HG03521 (cell line): ENCODE data around the gene RELL1.
"Not testable (repeated sequence)": the region's sequence is repeated elsewhere in the genome, so short reads cannot be mapped to it uniquely, and the experiment has no call there.

Experiments
- ATAC-seq: cut with Tn5 transposase; IDR thresholded peaks from one replicate; pipeline ENCODE4 v1.9.1; 2021; ENCODE audit warnings: mild to moderate bottlenecking, moderate library complexity; ENCODE audit not compliant: unreplicated experiment

The RELL1 gene

DNA sequence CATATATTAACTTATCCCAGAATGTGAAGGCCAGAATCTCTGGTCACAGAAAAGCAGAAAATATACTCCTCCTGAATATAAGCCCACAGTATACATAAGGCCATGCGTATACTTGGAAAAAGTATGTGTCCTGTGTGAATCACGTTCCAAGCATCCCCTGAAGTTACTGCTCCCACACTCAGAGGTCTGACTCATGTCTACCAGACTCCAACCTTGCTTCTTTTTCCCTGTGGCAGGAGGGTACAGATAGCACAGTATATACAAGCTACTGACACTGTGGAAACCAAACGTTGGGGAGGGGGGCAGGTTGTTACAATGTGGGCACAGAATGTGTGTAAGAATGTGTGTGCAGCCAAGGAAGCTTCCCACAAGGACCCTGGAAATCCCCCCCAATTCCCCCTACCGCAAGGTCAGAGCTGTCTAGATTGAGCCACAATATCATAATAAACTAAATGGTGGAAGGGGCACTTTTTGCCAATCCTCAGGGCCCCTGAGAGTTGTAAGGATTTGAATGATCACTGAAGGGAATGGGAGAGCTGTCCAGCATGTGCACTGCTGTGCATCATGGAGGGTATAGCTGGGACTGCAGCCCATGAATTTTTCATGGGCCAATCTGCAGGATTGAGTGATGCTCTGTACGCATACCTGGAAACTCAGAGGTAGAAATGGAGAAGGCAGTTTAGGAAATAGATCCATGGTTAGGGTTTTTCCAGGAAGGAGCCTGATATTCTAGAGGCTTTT, 7.4 kb upstream of the RELL1 start:
- no peak for ATAC-seq

DNA sequence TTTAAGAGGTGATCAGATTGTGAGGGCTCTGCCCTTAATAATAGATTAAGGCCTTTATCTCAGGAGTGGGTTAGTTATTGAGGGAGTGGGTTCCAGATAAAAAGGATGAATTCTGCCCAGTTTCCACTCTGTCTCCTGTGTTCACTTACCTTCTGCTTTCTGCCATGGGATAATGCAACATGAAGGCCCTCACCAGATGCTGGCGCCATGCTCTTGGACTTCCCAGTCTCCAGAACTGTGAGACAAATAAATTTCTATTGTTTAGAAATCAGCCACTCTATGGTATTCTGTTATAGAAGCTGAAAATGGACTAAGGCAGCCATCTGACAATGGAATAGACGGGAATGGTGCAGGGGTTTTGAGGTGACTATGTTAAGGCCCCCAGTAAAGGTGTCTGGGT, 6.9 kb upstream of the RELL1 start:
- ATAC-seq: no peak

DNA sequence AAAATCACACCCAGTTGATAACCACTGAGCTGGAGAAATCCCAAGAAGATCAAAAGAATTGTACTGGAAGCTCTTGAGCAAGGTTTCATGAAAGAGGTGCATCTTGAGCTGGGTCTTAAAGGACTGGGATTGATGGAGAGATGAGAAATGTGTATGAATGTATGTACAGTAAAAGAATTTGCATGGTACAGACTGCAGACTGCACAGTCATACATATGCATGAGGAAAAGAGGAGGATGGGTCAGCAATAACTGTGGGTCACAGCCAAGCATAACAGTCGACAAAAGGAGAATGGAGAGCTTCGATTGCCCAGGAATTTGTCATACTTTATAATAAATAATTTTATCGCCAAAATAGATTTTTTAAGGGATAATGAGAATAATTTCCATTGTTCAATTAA, 4.8 kb upstream of the RELL1 start:
- no peak for ATAC-seq

DNA sequence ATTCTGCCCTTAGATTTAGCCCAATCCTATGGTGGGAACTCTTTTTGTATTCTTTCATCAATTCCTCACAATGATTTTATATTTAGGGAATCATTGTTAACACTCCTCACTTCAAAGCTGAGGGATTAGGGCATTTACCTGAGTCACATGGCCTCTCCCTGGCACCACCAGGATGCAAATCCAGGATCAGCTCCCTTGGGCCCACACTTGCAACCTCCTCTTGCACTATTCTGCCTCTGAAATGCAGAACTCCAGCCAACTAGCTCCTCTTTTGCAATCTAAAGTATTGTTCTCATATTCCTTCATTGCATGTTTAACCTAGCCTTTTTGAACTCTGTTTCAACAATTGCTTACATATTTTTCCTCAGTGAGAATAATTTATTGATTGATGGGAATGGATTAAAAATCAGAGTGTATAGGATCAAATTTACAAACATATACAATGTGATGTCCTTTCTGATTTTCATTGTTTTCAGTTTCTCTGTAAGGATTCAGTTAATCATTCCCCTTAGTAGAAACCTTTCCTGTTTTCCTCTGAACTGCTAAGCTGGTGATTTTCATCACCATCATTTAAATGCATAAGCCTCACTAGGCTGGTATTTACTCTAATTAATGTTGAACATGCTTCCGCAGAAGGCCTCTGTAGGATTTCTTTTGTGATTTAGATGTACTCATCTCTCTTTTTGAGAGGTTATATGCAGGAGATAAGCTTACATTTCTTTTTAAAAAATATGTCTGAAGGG, 3.3 kb upstream of the RELL1 start:
- no peak for ATAC-seq

DNA sequence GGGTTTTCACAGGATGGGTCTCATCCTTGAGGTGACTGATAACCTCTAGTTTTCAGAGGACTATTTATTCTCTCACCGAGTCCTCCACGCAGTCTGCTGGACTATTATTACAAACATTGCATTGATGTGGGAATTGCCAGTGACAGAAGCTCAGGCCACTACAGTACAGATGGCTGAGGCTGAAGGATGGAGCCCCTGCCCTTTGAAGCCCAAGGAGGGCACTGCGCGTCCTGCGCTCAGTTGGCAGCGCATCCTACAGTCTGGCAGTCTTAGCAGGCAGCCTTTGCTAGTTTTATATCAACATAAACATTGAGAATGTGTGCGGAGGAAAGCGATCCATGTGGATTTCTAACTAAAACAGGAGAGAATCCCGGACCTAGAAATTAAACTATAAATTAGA, 1.5 kb upstream of the RELL1 start:
- ATAC-seq: no peak

DNA sequence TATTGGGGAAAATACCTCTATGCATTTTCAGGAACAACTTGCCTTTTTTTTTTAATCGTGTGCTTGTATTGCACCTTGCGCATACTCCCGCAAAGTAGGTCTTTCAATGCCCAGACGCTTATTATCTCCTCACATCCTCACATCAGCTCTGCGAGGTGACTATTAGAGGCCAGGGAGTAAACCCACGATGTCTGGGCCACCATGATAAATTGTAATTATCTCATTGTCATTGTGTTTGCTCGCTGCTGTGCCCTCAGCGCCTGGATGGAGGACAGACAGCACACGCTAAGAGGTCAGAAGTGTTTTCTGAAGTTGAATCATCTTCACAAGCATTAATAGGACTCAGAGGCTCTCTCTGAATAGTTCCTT, 1.0 kb upstream of the RELL1 start:
- no peak for ATAC-seq

DNA sequence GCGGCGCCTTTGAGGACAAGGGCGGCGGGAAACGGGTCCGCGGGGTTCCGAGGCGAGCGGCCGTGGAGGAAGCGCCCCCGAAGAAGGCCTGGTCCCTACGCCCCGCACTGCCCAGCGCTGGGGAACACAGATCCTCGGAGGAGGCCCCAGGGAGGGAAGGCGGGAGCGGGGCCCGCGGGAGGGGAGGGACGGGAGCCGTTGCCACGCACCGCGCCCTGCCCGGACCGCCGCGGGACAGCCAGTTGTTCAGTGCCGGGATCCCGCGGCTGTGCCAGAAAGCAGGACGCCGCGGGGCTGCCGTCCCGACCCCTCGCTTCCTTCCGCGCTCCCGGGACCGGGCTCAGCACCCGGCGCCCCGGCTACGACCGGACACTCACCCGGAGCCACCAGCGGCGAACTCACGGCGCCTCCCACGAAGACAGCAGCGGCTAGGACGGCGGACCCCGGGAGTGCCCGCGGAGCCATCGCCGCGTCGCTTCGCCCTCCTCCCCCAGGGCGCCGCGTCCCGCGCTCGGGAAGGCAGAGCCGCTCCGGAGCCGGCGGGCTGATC, 278 bp downstream of the RELL1 start:
- peak; percentile 13 for ATAC-seq

DNA sequence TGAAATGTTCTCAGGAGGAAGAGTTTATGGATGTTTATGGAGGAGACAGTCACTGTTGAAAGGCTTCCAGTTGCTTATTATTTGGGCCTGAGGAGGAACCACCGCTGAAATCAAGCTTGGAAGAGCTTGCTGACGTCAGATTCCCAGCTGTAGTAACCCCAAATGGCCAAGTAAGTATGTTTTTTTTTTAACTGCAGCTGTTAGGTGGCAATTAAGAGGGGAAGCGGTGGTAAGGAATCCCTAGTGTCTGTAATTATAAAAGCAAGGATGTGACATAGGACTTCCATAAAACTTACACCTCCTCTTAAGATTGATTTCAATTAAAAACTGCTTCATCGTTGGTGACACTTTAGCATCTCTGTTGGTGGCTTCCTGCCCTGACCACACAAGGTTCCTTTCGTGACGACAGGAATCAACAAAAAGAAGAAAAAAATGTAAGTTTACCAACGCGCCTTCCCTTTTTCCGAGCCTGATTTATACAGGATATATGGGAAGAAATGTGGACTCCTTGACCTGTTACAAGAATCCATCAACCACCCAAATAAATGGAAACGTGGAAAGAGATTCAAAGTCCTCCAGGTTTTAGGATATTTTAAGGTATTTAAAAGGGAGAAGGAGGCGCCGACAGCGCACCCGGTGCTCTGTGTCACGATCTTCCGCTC, 884 bp downstream of the RELL1 start:
- no peak for ATAC-seq

DNA sequence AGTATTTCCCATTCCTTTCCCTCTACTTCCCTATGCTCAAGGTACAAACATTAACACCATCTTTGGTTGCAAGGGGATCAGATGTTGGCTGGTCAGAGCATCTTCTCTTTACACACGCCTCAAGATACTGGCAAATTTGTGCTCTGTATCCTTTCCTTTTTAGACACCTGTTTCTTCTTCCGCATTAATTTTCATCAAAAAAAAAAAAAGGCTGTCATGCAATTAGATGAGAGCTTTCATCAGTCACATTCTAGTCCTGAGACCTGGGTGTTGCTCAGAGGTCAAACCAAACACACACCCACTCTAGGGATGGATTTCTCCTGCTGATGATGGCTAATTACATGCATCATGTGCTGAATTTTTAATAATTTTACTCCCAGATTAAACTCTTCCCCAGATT, 2.0 kb downstream of the RELL1 start:
- no peak for ATAC-seq

DNA sequence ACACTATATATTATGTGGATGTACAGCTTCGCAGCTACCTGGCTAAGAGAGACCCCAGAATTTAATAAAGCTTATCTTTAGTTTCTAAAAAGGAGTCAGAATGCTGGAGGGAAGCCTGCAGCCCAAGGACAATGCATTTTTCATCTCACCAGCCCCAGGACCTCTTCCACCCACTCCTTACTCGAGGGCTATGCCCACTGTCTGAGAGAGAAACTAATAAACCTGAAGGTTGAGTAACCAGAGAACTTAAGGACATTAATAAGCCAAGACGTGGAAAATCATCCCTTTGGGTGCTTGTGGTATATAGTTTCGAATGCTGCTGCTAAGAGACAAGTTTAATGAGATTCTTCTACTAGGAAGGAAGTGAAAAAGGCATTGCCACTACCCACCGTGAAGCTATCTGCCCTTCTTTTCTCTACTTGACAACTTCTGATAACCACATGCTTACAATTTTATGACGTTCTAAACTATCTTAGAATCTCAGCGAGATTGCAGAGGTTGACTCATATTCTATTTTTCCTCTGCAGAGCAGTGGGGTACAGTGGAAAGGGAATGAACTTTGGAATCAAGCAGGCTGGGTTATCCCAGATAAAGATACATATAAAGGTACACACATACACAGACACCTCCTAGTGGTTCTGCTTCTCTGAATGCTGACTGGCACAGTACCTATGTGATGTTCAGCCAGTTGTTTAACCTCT, 3.3 kb downstream of the RELL1 start:
- ATAC-seq: no peak

DNA sequence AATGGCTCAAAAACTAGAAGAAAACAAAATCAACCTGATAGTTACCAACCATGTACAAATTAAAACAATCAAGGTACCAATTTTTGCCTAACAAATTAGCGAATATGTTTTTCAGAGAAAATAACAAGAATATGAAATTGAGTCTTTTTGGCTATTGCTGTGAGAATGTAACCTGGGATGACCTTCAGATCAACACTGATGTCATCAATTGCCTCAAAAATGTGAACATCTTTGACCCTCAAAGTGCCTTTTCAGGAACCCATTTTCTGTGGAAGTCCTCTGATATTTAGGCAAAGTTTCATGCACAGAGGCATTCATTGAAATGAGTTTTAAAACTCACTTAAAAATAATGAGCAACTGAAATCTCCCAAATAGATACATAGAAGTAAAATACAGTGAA, 6.1 kb downstream of the RELL1 start:
- no peak for ATAC-seq

DNA sequence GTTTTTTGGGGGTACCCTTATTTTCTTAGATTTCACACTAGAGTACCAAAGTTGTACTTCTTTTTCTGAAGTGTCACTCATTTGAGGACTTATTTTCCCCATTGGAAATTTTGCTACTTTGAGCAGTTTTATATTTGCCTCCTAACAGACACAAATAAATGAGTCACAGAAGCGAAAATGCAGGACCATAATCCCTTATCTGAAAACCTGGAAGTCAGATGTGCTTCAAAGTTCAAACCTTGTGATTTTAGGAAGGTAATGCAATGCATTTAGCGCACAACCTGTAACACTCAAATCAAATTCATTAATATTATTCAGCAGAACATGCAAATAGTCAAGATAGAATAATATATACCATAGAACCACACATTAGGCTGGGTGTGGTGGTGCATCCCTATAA, 6.9 kb downstream of the RELL1 start:
- ATAC-seq: no peak

DNA sequence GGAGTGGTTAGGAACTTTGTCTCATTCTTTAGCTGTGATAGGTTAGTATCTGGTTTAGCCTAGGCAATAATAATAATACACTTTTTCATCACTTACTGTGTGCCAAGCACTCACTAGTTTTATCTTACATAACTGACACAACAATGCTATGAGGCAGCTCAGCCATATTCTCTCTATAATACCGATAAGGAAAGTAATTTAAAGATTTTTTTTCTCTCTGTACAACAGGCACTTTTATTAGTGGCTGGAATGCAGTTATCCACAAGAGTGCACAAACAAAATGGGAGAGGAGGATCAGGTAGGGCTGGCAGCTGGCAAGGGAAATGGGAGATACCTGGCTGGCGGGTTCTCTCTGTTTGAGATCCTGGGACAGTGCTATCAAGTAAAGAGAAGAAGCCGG, 7.6 kb downstream of the RELL1 start:
- ATAC-seq: no peak

DNA sequence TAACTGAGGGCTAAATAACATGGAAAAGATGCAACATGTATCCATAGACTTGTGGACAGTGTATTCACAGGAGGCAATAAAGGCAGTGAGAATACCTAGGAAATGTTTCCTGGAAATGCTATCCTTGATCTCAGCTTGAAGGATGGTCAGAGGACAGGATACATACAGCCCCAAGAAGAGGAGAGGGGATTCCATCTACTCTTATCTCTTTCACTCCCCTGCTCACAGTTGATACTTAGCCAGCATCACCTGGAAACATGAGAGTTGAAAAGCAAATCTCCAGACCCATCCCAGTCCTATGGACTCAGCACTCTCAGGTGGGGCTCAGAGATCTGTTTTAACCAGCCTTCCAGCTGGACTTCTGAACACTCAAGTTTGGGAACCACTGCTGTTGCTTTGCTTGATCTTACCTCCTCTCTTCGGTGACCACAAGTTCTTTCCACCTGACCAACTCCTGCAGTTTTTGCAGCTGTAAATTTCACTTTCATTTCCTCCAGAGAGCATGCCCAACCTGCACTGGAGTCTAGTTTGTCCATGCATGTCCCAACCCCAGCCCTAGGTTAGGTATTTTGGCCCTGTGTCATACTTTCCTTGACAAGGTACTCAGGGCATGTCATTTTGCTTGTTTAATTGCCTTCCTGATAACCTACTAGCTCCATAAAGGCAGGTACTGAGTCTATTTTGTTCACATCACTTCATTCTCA, 10.4 kb downstream of the RELL1 start:
- peak; percentile 92 for ATAC-seq

DNA sequence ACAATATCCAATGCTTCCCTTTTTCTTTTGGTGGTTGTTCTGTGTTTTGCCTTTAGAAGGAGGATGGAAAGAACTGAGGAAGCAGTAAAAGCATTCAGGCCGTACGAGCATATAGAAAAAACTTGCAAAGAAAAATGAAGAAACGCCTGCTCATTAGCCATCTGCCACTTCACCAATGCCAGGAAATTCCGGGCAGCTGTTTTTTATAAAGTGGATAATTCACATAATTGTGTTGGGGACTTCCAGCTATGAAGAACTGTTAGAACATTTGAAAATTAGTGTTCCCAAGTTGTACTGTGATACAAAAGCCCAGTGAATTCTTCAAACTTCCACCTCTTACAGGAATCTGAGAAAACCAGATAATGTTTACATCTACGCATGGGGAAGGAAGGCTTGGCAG, 11.7 kb downstream of the RELL1 start:
- ATAC-seq: no peak

DNA sequence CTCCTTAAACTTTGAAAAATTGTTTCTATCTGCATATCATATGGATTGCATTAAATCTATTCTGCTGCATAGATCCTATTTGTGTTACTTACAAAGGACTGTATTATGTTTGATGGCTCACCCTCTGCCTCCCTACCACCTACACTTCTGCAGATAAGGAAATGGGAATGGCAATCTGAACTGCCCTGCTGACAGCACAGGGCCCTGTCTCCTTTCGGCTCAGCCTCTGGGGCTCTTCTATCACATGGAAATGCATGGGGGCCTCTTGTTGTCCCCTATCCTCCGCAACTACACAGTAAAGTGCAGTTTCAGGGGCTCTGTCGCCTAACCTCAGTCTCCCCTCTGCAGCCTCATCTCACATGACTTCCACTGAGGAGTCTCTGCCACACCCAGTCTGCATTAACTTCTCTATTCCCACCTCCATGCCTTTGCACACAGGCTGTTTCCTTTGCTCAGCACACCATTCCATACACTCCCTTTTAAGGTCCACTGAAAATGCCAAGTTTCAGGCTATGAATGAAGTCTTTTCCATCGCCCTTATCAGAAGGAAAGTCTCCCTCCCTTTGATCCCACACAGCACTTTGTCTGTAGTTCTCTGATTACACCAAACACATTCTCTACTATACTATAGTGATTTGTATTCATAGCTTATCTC, 12.5 kb downstream of the RELL1 start:
- ATAC-seq: no peak

DNA sequence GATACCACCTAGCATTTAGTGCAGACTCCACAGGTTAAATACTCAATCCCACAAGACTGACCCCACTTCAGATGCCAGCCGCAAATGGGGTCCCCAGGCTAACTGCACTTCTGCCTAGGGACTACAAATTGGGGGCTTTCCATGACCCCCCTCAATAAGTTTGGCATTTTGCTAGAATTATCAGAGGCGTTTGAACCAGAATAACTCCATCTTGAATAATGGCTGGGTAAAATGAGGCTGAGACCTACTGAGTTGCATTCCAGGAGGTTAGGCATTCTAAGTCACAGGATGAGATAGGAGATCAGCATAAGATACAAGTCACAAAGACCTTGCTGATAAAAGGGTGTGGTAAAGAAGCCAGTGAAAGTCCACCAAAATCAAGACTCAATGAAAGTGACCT, 15.1 kb downstream of the RELL1 start:
- no peak for ATAC-seq

DNA sequence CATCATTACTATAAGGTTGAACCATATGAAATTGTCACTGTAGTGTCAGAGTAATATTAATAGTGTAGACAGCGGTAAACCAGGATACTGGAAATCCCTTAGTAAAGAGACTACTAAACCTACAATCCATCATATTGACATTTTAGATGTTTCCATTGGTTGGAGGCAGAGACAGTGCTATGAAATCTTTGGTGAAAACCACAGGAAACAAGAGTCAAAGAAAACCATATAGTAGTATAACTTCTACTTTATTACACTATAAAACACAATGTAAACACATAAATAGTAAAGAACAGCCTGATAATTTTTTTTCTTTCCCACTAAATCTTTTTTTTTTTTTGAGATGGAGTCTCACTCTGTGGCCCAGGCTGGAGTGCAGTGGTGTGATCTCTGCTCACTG, 15.9 kb downstream of the RELL1 start:
- no peak for ATAC-seq

DNA sequence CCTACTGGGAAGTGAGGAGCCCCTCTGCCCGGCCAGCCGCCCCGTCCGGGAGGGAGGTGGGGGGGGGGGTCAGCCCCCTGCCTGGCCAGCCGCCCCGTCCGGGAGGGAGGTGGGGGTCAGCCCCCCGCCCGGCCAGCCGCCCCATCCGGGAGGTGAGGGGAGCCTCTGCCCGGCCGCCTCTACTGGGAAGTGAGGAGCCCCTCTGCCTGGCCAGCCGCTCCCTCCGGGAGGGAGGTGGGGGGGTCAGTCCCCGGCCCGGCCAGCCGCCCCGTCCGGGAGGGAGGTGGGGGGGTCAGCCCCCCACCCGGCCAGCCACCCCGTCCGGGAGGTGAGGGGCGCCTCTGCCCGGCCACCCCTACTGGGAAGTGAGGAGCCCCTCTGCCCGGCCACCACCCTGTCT, 17.1 kb downstream of the RELL1 start:
- not testable (repeated sequence) for ATAC-seq
